SK-N-DZ (cell line): ENCODE results near the gene UROD.

Experiments used
- DNase-seq: peaks from one replicate; pipeline ENCODE4 v3.0.0-alpha.2; 2015; ENCODE audit warnings: low spot score

The UROD gene

GRCh38 chr1:45008516-45008915, 3.5 kb upstream of the UROD start:
- no peak for DNase-seq

DNA sequence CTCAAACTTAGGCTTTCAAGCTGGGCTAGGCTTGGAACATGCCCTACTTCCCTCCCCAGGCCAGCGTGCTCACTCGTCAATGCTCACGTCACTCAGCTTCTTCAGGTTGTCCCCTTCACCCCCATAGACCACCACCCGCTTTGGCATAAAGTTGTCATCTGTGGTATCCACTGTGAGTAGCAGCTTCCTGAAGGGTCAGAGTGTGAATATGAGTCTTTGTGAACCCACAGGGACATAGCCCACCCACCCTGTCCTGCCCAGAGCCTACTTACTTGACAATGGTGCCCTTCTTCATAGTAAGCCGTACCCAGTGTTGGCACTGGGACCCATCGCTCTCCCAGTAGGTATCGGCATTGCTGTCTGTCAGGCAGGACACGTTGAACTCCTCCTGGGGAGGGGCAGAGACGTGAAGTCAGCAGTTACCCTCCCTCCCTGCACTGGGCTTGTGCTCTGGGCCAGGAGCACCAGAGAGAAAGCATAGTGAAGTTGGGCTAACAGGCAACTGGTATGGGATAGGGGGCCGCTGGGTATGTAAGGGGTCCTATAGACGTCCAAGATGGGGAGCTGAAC, 2.7 kb upstream of the UROD start:
- no peak for DNase-seq

GRCh38 chr1:45009956-45010854, 1.8 kb upstream of the UROD start:
- DNase-seq = no peak

DNA sequence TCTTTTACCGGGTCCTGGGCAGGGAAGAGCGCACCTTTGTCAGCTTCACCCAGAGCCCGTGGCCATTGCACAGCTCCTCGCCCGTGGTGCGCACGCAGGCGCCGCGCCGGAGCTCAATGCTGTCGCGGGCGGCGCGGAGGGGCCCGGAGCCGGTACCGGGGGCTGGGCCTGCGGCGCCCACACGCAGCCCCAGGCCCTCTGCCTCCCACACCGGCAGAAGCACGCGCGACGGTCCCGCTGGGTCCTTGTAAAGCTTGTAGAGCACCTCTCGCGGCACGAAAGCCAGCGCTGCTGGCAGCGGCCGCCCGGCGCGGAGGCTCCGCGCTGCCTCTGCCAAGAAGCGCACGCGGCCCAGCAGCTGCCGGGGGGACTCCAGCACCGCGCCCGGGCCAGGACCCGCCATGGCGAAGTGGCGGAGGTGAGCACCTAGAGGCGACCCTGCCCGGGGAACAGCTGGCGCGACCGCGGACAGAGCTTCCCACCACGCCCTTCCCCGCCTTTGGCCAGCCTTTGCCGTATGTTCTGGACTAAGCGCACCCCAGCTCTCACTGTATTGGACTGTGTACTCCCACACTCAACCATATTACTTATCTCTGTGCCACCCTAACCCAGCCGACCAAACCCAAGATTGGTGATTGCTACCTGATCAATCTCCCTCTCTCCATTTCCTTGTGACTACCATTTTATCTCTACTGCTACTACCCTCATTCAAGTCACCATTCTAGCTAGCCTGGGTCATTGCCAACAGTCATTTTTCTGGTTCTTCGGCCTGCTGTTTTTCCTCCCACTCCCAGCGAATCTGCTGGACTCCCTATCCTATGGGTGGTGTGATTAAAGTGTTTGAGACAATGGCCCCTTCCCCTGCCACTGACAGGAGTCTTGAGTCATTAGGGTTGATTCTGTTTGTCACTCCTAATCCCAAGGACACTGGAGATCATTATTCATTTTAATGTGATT, 921 bp upstream of the UROD start, which contains the start of gene HECTD3:
Gene HECTD3 (minus strand): TSS at position 470 of the 957 bp plus-strand sequence. CDS start 67 bp downstream, at position 403.
- peak; percentile 75 for DNase-seq

DNA sequence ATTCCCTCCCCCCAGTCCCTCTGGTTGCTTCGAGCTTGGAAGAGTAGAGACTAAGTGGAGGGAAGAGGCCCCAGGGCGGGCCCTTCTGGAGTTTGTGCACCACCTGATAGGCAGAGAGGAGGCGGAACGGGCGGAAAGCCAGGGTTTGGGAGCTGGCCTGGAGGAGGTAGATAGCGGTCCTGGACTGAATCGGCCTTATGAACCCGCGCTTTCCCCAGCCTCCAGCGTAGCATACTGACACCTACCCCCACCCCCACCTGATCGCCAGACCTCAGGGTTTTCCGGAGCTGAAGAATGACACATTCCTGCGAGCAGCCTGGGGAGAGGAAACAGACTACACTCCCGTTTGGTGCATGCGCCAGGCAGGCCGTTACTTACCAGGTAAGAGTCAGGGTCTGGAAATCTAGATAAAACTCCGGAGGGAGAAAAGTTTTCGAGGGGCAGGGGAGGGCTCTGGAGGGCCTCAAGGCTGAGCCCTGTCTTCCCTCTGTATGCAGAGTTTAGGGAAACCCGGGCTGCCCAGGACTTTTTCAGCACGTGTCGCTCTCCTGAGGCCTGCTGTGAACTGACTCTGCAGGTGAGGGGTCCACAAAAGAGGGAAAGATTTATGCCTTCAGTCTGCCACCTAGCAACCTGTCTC, 705 bp downstream of the UROD start:
- peak; percentile 27 for DNase-seq

DNA sequence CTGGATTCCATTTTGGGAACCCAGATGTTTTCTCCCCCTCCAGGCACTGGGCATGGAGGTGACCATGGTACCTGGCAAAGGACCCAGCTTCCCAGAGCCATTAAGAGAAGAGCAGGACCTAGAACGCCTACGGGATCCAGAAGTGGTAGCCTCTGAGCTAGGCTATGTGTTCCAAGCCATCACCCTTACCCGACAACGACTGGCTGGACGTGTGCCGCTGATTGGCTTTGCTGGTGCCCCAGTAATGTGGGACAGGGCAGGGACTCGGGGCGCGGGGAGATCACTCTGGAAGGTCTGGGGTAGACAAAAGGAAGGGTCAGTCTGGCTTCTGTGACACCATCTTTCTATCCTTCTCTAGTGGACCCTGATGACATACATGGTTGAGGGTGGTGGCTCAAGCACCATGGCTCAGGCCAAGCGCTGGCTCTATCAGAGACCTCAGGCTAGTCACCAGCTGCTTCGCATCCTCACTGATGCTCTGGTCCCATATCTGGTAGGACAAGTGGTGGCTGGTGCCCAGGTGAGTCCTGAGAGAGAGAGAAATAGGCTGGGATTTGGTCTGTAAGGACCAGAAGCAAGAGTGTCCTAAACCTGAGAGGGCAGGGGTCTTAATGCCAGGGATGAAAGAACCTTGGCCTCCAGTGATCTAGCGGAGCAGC, 1.6 kb downstream of the UROD start:
- no peak for DNase-seq

GRCh38 chr1:45014321-45015028, 2.4 kb downstream of the UROD start:
- peak; percentile 78 for DNase-seq

DNA sequence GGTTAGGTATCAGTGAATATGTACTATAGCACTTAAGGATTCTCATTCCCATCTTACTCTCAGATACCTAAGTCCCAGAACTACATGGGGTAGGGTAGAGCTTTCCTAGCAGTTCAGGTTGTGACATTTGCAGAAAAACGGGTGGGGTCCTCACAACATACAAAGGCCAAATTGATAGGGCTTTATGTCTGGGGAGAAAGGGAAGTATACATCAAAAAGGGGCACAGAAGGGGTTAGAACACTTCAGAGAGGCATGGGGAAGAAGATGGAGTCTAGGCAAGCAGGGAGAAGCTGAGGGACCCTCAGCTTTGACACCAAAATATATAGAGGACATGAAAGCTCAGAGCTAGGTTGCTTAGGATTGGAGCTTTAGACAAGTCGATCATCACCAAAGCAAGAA, 3.6 kb downstream of the UROD start:
- DNase-seq = no peak

DNA sequence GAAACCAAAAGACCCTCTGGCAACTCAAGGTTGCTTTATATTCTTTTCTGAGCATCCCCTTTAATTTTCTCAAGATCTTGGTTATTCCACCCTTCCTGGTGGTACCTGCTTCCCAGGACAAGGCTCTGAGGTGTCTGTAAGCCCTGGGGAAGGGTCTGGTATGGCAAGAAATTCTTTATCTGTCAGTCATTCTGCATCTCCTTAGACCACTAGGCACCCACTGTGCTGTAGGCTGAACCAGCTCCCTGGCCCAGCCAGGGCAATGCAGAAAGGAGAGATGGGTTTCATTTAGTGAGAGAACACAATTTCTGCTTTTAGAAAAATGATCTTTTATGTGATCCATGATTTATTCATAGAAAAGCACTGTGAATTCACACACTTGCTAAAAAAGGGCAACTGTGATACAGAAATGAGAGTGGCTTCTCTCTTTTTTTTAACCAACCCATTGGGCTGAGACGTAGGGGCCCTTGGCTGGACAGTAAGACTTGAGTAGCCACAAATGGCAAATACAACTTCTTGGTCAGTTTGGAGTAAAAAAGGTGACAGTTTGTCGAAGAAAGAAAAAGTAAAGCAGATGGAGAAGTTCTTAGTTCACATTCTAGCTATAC, 4.1 kb downstream of the UROD start:
- DNase-seq = no peak

GRCh38 chr1:45016767-45017166, 4.7 kb downstream of the UROD start:
- DNase-seq = no peak

DNA sequence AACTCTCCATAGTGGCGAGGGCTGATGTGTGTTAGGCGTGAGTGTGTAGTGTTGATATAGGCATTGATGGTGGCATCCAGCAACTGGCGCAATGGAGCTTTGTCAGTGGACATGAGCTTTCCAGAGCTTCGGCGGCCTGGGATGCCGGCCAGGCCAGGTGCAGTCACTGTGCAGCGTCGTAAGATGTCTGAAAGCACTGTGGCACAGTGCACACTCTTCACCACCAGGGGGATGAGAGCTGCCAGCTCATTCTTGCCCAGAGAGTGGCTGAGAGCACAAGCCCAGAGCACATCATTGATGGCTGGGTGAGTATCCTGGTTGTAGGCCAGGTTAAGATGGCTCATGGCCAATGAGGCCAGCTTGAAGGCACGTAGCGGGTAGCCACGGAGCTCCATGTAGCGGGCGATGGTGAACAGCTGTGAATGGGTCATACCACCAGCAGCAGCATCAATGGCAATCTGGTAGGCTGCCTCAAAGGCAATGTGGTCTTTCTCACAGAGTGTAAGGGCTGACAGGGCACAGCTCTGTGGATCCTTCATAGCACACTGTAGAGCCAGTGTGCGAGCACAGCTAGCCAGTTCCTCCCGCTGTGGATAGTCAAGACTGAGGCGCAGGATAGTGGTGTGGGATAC, 6.7 kb downstream of the UROD start:
- DNase-seq = peak; percentile 70

DNA sequence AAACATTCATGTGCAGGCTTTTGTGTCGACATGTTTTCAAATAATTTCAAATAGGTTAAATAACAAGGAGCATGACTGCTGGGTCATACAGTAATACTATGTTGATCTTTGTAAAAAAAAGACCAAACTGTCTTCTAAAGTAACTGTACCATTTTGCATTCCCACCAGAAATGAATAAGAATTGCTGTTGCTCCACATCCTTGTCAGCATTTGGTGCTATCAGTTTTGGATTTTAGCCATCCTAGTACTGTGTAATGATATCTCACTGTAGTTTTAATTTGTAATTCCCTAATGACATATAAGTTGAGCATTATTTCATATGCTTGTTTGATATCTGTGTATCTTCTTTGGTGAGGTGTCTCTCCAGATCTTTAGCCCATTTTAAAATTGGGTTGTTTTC, 11.6 kb downstream of the UROD start:
- no peak for DNase-seq

DNA sequence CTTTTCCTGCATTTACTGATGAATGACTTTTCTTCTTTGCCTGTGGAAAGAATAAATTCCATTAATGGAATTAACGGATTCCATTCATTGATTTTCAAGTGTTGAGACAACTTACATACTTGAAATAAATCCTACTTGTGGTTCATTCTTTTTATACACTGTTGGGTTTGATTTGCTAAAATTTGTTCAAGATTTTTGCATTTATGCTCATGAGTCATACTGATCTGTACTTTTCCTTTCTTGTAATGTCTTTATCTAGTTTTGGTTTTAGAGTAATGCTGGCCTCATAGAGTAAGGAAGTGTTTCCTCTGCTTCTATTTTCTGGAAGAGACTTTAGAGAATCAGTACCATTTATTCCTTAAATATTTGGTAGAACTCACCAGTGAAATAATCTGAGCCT, 14.4 kb downstream of the UROD start:
- no peak for DNase-seq

GRCh38 chr1:45032837-45033236, 20.8 kb downstream of the UROD start:
- no peak for DNase-seq

DNA sequence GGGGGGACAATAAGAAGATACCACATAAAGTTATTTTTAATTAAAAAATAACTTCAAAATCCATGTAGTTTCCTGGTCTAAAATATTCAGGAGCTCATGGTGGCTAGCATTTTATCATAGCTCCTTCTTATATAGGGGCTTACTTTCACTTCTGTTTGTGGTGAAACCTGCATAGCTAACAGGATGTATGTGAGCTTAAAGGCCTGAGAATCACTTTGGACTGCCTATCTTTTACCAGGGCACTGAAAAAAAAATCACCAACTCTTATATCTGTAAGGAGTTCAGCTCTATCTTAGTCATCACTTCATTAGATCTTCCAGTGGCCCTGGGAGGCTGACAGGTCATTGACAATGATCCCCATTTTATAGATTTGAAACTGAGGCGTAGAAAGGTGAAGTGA, 21.3 kb downstream of the UROD start:
- no peak for DNase-seq

DNA sequence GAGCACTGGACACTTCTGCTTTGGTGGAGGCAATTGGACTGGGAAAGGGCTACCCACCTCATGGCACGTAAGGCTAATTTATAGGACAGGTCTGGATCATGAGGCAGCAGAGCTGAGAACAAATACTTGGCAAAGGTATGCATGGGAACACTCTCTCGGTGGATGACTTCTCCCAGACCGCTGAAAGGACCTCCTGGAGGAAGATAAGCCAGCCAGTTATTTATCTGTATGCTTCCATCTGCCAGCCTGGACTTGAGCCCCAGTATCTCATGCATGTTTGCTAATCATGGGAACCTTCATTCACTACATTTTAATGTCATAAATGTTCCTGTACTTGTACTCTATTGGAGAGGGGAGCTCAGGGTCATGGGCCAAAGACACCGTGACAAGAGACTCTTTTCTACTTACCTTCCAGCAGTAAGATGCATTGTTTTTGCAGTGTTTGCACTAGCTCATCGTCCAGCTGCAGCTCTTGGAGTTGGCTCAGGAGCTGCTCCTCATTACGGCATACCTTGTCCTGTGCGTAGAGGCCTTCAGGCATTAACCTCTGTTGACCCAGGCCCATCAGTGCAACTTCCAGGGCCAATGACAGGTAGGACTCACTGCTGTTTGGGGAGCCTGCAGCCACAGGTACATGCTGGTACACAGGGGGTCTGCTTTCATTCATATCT, 23.7 kb downstream of the UROD start:
- DNase-seq = no peak

GRCh38 chr1:45037456-45037855, 25.4 kb downstream of the UROD start:
- no peak for DNase-seq

DNA sequence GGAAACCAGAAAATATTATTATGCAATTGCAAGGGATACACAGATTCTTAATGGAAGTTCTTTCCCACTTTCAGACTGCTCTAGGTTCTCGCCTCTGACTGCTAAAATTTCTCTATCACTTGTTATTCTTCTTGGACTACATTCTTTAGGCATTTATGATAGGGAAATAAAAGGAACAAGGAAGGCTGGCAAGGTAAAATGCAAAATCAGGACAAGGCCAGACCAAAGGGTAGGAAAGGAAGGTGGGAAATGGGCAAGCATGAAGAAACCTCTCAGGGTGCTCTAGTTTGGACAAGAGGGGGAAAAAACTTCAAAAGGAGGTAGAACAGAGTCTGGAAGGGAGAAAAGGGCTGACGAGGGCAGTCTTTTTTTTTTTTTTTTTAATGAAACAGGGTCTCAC, 26.2 kb downstream of the UROD start:
- DNase-seq = no peak
